GM12801 (cell line): ENCODE data around the gene BABAM2.

Experiments
- CTCF ChIP-seq: IDR thresholded peaks from one replicate; pipeline ENCODE4 v1.5.1; 2011; ENCODE audit warnings: control low read depth; ENCODE audit not compliant: insufficient read length; ENCODE audit errors: extremely low read depth

The BABAM2 gene

DNA sequence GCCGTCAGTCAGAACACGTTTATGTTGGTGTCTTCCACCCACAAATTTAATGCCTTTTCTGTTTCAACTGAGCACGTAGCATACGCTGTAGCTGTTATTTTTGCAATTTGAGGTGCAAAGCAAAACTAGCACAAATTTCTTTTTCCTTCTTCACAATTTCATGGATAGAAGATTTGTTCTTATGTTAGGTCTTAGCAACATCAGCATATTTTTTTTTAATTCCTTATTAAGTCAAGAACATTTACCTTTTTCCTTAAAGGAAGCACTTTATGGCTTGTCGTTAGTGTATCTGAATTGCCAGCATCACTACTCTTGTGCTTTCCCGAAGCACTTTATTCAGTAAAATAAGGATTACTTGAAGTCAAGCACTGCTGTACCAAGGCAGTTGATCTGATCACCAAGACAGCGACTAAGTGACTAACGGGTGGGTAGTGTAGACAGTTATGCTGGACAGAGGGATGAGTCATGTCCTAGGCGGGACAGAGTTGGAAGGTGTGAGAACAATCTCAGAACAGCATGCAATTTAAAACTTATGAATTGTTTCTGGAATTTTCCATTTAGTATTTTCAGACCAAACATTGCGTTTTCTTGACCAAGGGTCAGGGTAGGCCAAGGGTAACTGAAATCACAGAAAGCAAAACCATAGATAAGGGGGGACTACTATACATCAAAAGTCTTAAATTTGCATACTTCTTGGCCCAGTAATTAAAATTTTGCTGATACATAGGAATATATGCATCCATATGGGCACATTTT, 13.3 kb downstream of the BABAM2 start:
- no peak for TF ChIP-seq CTCF

GRCh38 chr2:27904405-27904665, 13.8 kb downstream of the BABAM2 start:
- TF ChIP-seq CTCF: no peak

GRCh38 chr2:27906074-27906473, 15.5 kb downstream of the BABAM2 start:
- no peak for TF ChIP-seq CTCF

- no peak for TF ChIP-seq CTCF
Measured at GRCh38 chr2:27907547-27907946, 17.0 kb downstream of the BABAM2 start.

DNA sequence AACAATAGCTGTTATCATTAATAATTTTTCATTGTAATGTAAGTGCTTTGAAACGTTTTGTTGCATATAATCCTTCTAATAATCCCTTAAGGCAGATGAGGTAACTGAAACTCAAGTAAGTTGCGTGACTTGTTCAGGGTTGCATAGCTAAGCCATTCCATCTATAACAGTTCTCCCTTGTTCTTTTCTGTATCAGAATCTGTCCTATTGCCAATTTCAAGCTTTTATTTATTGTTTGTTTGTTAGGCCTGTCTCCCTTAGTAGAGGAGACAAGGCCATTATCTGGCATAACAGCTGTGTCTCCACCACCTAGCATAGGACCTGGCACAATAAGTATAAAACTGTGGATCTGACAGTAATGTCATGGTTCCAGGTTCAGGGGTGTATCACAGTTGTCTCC, 19.4 kb downstream of the BABAM2 start:
- no peak for TF ChIP-seq CTCF

DNA sequence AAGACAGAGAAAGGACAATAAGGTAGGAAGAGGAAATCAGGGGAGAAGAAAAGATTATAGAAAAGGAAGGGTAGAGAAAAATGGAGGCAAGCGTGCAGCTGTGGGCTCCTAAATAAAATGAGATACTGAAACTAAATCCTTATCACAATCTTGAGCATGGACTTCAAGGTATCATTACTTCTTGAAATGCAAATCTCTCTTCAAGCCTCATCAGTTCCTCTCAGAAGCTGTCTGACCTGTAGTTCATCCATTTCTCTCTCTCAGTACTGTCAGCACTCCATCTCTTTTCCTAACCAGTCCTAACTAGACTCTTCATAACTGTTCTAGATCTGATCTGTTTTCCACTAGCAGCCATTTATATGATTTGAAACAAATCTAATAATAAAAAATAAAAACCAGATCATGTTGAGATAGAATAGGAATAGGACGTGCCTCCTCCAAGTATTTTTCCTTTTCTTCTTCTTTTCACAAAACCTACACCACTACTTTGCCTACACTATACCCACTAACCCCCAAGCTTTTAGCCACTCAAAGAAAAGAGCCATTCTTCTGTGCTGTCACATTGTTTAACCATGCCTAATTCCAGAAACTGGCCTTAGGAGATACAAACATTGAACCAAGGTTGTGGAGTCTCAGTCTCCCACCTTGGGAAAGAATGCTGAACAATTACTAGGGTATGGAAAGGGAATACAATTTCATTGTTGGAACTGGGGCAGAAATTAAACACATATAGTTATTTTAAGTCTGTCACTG, 21.1 kb downstream of the BABAM2 start:
- TF ChIP-seq CTCF: no peak

GRCh38 chr2:27912512-27912911, 22.0 kb downstream of the BABAM2 start:
- no peak for TF ChIP-seq CTCF
